Activated CD4-positive, alpha-beta T cell treated with anti-CD3 and anti-CD28 coated beads, Interleukin-2, amount 50 U/mL, for 1 hour (primary cell): ENCODE results near the gene SORBS1.

Experiments
- DNase-seq: peaks from one replicate; pipeline ENCODE4 v3.0.0-alpha.2; 2020

SORBS1 gene

GRCh38 chr10:95561177-95561863 lies at the start of gene SORBS1:
Gene SORBS1 (minus strand): TSS chr10:95561371. CDS start chr10:95441135, 120,236 bp downstream.
- DNase-seq, result peak; percentile 81

GRCh38 chr10:95610727-95611126 lies 49.6 kb upstream of the SORBS1 start:
- no peak for DNase-seq

- no peak for DNase-seq
Observed at GRCh38 chr10:95606922-95607321, 45.8 kb upstream of the SORBS1 start.

GRCh38 chr10:95605163-95605562 lies 44.0 kb upstream of the SORBS1 start:
- no peak for DNase-seq

GRCh38 chr10:95604630-95605029 lies 43.5 kb upstream of the SORBS1 start:
- no peak for DNase-seq

GRCh38 chr10:95602382-95602781 lies 41.2 kb upstream of the SORBS1 start:
- DNase-seq, result no peak

DNA sequence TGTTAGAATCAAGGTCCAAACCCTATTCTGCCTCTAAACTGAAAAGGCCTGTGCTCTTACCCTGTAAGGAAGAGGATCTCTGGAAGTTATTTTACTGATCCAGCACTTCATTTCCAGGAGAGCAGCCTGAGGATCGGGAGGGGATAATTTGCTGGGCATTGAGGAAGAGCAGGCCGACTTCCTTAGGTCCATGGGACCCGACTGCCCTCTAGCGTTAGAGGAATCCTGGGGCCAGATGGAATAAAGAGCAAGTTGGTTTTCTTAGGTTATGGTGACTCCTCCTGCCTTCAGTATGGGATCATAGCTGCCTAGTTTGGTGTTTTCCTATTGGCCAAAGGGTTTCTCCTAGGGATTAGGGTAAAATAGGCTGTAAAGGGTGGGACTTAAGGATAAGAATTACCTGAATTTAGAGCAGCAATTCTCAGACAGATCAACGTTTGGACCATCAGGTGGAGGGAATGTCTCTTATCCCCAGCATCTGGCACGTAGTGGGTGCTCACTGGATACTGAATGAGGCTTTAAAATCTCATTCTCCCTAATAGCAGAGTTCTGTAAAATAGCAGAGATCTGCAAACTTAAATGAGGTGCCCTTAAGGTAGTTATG lies 40.0 kb upstream of the SORBS1 start:
- peak; percentile 38 for DNase-seq

- no peak for DNase-seq
Observed at GRCh38 chr10:95600158-95600557, 39.0 kb upstream of the SORBS1 start.

DNA sequence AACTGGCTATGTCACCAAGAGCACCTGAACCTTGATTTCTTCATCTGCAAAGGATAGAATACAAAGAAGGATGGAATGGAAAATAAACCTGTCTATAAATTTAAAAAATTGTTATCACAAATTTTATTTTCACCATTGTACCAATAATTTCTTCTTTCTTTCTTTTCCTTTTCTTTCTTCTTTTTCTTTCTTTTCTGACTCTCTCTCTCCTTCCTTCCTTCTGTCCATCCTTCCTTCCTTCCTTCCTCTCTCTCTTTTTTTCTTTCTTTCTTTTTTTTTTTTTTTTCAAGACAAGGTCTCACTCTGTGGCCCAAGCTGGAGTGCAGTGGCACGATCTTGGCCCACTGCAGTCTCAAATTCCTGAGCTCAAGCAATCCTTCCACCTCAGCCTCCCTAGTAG lies 36.6 kb upstream of the SORBS1 start:
- no peak for DNase-seq

- no peak for DNase-seq
Observed at GRCh38 chr10:95588025-95588424, 26.9 kb upstream of the SORBS1 start.

GRCh38 chr10:95579835-95580535 lies 18.8 kb upstream of the SORBS1 start:
- DNase-seq, result no peak

DNA sequence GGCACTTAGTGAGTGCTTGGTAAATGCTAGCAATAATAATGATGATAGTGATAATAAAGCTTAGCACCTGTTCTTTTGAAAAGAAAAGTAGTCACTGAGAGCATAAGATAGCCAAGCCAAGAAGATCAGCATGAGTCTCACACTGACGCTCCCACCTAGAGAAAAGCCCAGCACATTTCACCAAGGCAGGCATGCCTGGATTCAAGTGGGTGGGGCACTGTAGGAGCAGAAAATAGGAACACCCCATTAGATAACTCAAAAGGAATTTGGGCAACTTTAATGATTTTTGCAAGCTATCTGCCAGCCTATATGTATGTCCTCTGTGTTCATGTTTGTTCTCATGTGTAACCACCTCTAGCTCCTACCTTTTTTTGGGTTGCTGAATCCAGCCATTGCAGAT lies 18.1 kb upstream of the SORBS1 start:
- no peak for DNase-seq

- DNase-seq, result no peak
Observed at GRCh38 chr10:95578619-95579018, 17.4 kb upstream of the SORBS1 start.

GRCh38 chr10:95574649-95575365 lies 13.6 kb upstream of the SORBS1 start:
- DNase-seq, result no peak

- DNase-seq, result no peak
Observed at GRCh38 chr10:95573964-95574604, 12.9 kb upstream of the SORBS1 start.

DNA sequence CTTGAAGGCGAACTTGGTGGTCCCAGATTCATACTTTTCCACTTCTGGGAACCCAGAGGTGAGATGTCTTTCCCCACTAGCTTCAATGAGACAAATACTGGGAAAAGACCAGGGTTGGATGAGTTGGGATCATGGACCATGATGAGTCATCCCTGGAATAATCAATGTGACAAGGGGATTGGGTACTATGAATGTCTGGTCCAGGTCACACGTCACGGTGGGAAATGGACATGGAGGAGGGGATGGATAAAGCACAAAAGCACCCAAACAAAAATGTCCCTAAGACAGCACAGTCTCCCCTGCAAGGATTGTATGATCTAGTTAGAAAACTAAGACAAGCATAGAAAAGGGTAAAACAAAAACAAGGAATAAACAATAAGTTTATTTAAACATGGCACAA lies 12.4 kb upstream of the SORBS1 start:
- DNase-seq, result no peak

GRCh38 chr10:95572131-95572820 lies 11.1 kb upstream of the SORBS1 start:
- no peak for DNase-seq

GRCh38 chr10:95571390-95571789 lies 10.2 kb upstream of the SORBS1 start:
- no peak for DNase-seq

GRCh38 chr10:95569368-95569767 lies 8.2 kb upstream of the SORBS1 start:
- DNase-seq, result no peak

GRCh38 chr10:95567903-95568630 lies 6.9 kb upstream of the SORBS1 start:
- no peak for DNase-seq

GRCh38 chr10:95566136-95566535 lies 5.0 kb upstream of the SORBS1 start:
- no peak for DNase-seq

DNA sequence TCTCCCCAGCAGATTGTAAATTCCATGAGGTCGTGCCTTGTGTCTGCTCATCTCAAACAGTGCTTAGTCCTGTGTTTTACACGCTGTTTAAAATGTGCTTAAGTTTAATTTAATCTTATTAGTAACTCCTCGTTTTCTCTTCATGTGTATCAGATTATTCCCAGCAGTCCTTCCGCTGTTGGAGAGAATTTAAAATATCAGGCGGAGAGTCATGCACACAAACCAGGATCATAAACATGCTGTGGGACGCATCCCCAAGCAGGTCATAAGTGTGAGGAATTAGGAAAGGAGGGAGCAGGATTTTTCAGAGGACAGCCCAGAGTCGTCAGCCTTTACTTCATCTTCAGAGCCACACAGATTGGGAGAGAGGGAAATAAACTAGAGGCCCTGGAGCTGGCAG lies 4.2 kb upstream of the SORBS1 start:
- DNase-seq, result no peak
